NCI-H1694 treated with DMSO at 0.1 percent for 48 hours (cell line): ENCODE results near the gene NEUROG2.
"Not testable (repeated sequence)": the region's sequence is repeated elsewhere in the genome, so short reads cannot be mapped to it uniquely, and the experiment has no call there.

Source experiments
- DNase-seq: peaks from one replicate; lab custom pipeline; 2025; lab: John Stamatoyannopoulos, UW

The NEUROG2 gene

DNA sequence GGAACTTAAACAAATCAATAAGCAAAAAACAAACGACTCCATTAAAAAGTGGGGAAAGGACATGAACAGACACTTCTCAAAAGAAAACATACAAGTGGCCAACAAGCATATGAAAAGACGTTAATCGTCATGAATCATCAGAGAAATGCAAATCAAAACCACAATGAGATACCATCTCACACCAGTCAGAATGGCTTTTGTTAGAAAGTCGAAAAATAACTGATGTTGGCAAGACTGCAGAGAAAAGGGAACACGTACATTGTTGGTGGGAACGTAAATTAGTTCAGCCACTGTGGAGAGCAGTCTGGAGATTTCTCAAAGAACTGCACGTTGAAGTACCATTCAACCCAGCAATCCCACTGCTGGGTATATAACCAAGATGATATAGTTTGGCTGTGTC lies 23.7 kb downstream of the NEUROG2 start:
- DNase-seq, result no peak

DNA sequence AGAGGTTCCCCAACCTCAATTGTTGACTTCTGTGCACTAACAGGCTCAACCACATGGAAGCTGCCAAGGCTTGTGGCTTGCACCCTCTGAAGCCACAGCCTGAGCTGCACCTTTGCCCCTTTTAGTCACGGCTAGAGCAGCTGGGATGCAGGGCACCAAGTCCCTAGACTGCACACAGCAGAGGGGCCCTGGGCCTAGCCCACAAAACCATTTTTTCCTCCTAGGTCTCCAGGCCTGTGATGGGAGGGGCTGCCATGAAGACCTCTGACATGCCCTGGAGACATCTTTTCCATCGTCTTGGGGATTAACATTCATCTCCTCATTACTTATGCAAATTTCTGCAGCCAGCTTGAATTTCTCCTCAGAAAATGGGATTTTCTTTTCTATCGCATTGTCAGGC lies 25.2 kb downstream of the NEUROG2 start:
- not testable (repeated sequence) for DNase-seq

DNA sequence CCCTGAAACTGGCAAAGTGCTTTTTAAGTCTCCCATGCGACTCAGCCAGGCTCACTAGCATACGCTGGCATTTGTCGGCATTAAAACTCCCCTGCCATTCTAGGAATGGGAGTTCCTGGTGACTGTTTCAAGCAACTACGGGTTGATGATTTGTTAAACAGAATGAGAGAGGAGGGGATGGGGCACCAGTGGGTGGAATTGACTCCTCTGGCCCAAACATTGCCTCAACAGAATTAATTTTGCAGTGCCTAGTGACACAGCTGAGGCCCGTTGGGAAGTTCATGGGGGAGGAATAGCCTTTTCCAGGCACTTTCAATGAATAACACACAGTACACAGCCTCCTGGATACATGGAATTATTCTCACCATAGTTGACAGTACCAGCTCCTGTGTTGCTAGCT lies 30.1 kb downstream of the NEUROG2 start:
- DNase-seq, result no peak

DNA sequence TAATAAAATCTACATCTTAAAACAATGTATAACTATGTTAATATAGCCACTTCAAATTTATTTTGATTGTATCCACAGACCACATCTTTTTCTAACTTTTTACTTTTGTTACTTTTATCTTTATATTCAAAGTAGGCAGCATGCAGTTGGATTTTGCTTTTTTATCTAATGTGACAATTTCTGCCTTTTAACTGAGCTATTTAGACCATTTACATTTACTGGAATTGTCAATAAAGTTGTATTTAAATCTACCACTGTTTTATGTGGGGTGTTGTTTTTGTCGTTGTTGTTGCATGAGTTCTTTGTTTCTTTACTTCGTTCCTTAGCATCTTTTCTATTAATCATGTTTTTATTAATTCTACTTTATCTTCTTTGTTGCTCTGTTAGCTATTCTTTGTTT lies 42.0 kb downstream of the NEUROG2 start:
- DNase-seq, result no peak

DNA sequence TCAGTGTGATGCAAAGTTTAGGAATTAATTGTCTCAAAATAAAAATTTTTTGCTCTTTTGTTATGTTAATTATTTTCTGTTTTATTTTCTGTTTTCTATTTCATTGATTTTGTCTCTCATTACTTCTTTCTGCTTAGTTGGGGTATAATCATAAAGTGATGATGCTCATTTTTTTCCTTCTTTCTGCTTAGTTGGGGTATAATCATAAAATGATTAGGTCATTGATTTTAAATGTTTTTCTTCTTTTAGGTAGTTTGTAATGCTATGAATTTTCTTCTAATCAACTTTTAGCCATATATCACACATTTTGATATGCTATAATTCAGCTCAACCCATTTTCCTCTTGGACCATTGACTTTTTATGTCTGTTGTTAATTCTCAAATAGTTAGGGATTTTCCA lies 43.7 kb downstream of the NEUROG2 start:
- DNase-seq, result no peak
